IPS-20b (cell line): ENCODE measurements around the gene SLC22A3.
"Not testable (repeated sequence)": the region's sequence is repeated elsewhere in the genome, so short reads cannot be mapped to it uniquely, and the experiment has no call there.

Source experiments
- H3K27ac ChIP-seq: one replicate; pipeline ENCODE4 v1.5.1; 2013; ENCODE audit warnings: low read length
- H3K27me3 ChIP-seq: 2 replicates; pipeline ENCODE4 v1.6.1; 2013; ENCODE audit warnings: mild to moderate bottlenecking, low read length, inconsistent platforms; ENCODE audit not compliant: insufficient read depth
- H3K36me3 ChIP-seq: 2 replicates; pipeline ENCODE4 v1.6.1; 2013; ENCODE audit warnings: low read depth, mild to moderate bottlenecking, inconsistent platforms, low read length, moderate library complexity; ENCODE audit not compliant: insufficient read depth
- H3K4me1 ChIP-seq: 2 replicates; pipeline ENCODE4 v1.6.1; 2013; ENCODE audit warnings: mild to moderate bottlenecking, control low read depth, inconsistent platforms, low read length, moderate library complexity; ENCODE audit not compliant: insufficient read depth
- H3K4me3 ChIP-seq: 2 replicates; pipeline ENCODE4 v1.5.1; 2013; ENCODE audit warnings: mild to moderate bottlenecking, low read length, inconsistent platforms
- H3K9ac ChIP-seq: 2 replicates; pipeline ENCODE4 v1.6.1; 2013; ENCODE audit warnings: low read depth, mild to moderate bottlenecking, inconsistent platforms, low read length, moderate library complexity
- H3K9me3 ChIP-seq: 2 replicates; pipeline ENCODE4 v1.6.1; 2013; ENCODE audit warnings: mild to moderate bottlenecking, low read depth, low read length, inconsistent platforms; ENCODE audit not compliant: insufficient read depth

SLC22A3 gene

GRCh38 chr6:160358225-160359119 is 10.3 kb downstream of the SLC22A3 start:
- H3K36me3 ChIP-seq, result no peaks in the 10 kb centered on the region
- no peaks in the 10 kb centered on the region for H3K27me3 ChIP-seq
- no peak overlapping the region for H3K9ac ChIP-seq
- no peaks in the 10 kb centered on the region for H3K4me1 ChIP-seq
- no peak overlapping the region for H3K4me3 ChIP-seq
- H3K27ac ChIP-seq, result no peak overlapping the region
- H3K9me3 ChIP-seq, result no peaks in the 10 kb centered on the region

GRCh38 chr6:160360955-160361354 is 12.8 kb downstream of the SLC22A3 start:
- H3K4me1 ChIP-seq, result no peaks in the 10 kb centered on the region

GRCh38 chr6:160362556-160362955 is 14.4 kb downstream of the SLC22A3 start:
- H3K9ac ChIP-seq, result no peak overlapping the region
- H3K4me3 ChIP-seq, result no peak overlapping the region
- no peaks in the 10 kb centered on the region for H3K9me3 ChIP-seq
- no peaks in the 10 kb centered on the region for H3K27me3 ChIP-seq
- no peaks in the 10 kb centered on the region for H3K36me3 ChIP-seq
- H3K4me1 ChIP-seq, result no peaks in the 10 kb centered on the region
- no peak overlapping the region for H3K27ac ChIP-seq

More at GRCh38 chr6:160360955-160361354, 12.8 kb downstream of the SLC22A3 start:
- Histone ChIP-seq H3K9ac (no peak overlapping the region), H3K36me3 (no peaks in the 10 kb centered on the region), H3K9me3 (no peaks in the 10 kb centered on the region), H3K27ac (no peak overlapping the region), H3K27me3 (no peaks in the 10 kb centered on the region), H3K4me3 (no peak overlapping the region)

GRCh38 chr6:160363016-160363996 is 15.1 kb downstream of the SLC22A3 start:
- no peaks in the 10 kb centered on the region for H3K4me1 ChIP-seq
- H3K27me3 ChIP-seq, result no peaks in the 10 kb centered on the region
- no peak overlapping the region for H3K4me3 ChIP-seq
- no peak overlapping the region for H3K27ac ChIP-seq
- no peaks in the 10 kb centered on the region for H3K36me3 ChIP-seq
- H3K9ac ChIP-seq, result no peak overlapping the region
- no peaks in the 10 kb centered on the region for H3K9me3 ChIP-seq

- Histone ChIP-seq H3K36me3 (no peaks in the 10 kb centered on the region), H3K27me3 (no peaks in the 10 kb centered on the region), H3K27ac (no peak overlapping the region), H3K9ac (no peak overlapping the region), H3K4me3 (no peak overlapping the region), H3K4me1 (no peaks in the 10 kb centered on the region), H3K9me3 (no peaks in the 10 kb centered on the region)
Observed at GRCh38 chr6:160365117-160365516, 16.9 kb downstream of the SLC22A3 start.

- Histone ChIP-seq H3K9ac (no peak overlapping the region), H3K4me3 (no peak overlapping the region), H3K27me3 (no peaks in the 10 kb centered on the region), H3K9me3 (no peaks in the 10 kb centered on the region), H3K36me3 (no peaks in the 10 kb centered on the region), H3K4me1 (no peaks in the 10 kb centered on the region), H3K27ac (no peak overlapping the region)
Observed at GRCh38 chr6:160367798-160368547, 19.8 kb downstream of the SLC22A3 start.

GRCh38 chr6:160368670-160369069 is 20.5 kb downstream of the SLC22A3 start:
- H3K27ac ChIP-seq, result no peak overlapping the region
- no peaks in the 10 kb centered on the region for H3K9me3 ChIP-seq
- H3K4me1 ChIP-seq, result no peaks in the 10 kb centered on the region
- no peaks in the 10 kb centered on the region for H3K27me3 ChIP-seq
- no peaks in the 10 kb centered on the region for H3K36me3 ChIP-seq
- H3K9ac ChIP-seq, result no peak overlapping the region
- no peak overlapping the region for H3K4me3 ChIP-seq

GRCh38 chr6:160373601-160374000 is 25.4 kb downstream of the SLC22A3 start:
- not testable (repeated sequence) for H3K4me1 ChIP-seq, H3K36me3 ChIP-seq, H3K9ac ChIP-seq, H3K27me3 ChIP-seq, H3K27ac ChIP-seq, H3K9me3 ChIP-seq, H3K4me3 ChIP-seq

- Histone ChIP-seq H3K27me3 (no peaks in the 10 kb centered on the region), H3K36me3 (no peaks in the 10 kb centered on the region), H3K4me3 (no peak overlapping the region), H3K4me1 (no peaks in the 10 kb centered on the region), H3K27ac (no peak overlapping the region), H3K9me3 (no peaks in the 10 kb centered on the region), H3K9ac (no peak overlapping the region)
Observed at GRCh38 chr6:160374836-160375560, 26.8 kb downstream of the SLC22A3 start.

GRCh38 chr6:160375561-160375949 is 27.4 kb downstream of the SLC22A3 start:
- no peaks in the 10 kb centered on the region for H3K36me3 ChIP-seq
- H3K9me3 ChIP-seq, result no peaks in the 10 kb centered on the region
- no peak overlapping the region for H3K27ac ChIP-seq
- no peak overlapping the region for H3K9ac ChIP-seq
- H3K4me1 ChIP-seq, result no peaks in the 10 kb centered on the region
- no peak overlapping the region for H3K4me3 ChIP-seq
- H3K27me3 ChIP-seq, result no peaks in the 10 kb centered on the region

- no peak overlapping the region for H3K27ac ChIP-seq
- no peaks in the 10 kb centered on the region for H3K9me3 ChIP-seq
- H3K27me3 ChIP-seq, result no peaks in the 10 kb centered on the region
- no peak overlapping the region for H3K9ac ChIP-seq
- H3K36me3 ChIP-seq, result no peaks in the 10 kb centered on the region
- no peak overlapping the region for H3K4me3 ChIP-seq
- no peaks in the 10 kb centered on the region for H3K4me1 ChIP-seq
Observed at GRCh38 chr6:160376445-160376844, 28.3 kb downstream of the SLC22A3 start.
